Hepatocyte (in vitro differentiated cells): ENCODE measurements around the gene CBARP. TPM values are rescaled to one million over a fixed set of nuclear protein-coding genes. Genes with fewer than 3 reads are reported as not detected.
A peak's percentile ranks its signal among the peaks of the same experiment; 100 is the strongest.

ENCODE experiments used
- DNase-seq: peaks from one replicate; pipeline ENCODE4 v3.0.0-alpha.2; 2016; ENCODE audit warnings: low spot score
- H2AFZ ChIP-seq: fragments of 200-600 bp; sonication (generic); 2 replicates; pipeline ENCODE4 v1.6.0; 2016; ENCODE audit warnings: antibody characterized with exemption, mild to moderate bottlenecking
- H3K27ac ChIP-seq: fragments of 200-600 bp; sonication (generic); 2 replicates; pipeline ENCODE4 v1.5.1; 2016; ENCODE audit warnings: mild to moderate bottlenecking
- H3K27me3 ChIP-seq: fragments of 200-600 bp; sonication (generic); 2 replicates; pipeline ENCODE4 v1.6.1; 2016
- H3K36me3 ChIP-seq: fragments of 200-600 bp; sonication (generic); replicated peaks from 2 replicates; pipeline ENCODE4 v1.5.1; 2016; ENCODE audit warnings: low read depth; ENCODE audit not compliant: insufficient read depth
- H3K4me1 ChIP-seq: fragments of 200-600 bp; sonication (generic); 2 replicates; pipeline ENCODE4 v1.5.1; 2016; ENCODE audit warnings: mild to moderate bottlenecking, moderate library complexity; ENCODE audit not compliant: insufficient read depth
- H3K4me2 ChIP-seq: fragments of 200-600 bp; sonication (generic); 2 replicates; pipeline ENCODE4 v1.6.0; 2016
- H3K4me3 ChIP-seq: fragments of 200-600 bp; sonication (generic); 2 replicates; pipeline ENCODE4 v1.5.1; 2016; ENCODE audit warnings: mild to moderate bottlenecking
- H3K79me2 ChIP-seq: fragments of 200-600 bp; sonication (generic); 2 replicates; pipeline ENCODE4 v1.6.0; 2017; ENCODE audit warnings: mild to moderate bottlenecking
- H3K9me2 ChIP-seq: fragments of 200-600 bp; sonication (generic); replicated peaks from 2 replicates; pipeline ENCODE4 v1.6.0; 2017; ENCODE audit warnings: mild to moderate bottlenecking; ENCODE audit not compliant: insufficient read depth
- H3K9me3 ChIP-seq: fragments of 200-600 bp; sonication (generic); 2 replicates; pipeline ENCODE4 v1.5.1; 2016; ENCODE audit warnings: low read depth, mild to moderate bottlenecking
- H4K20me1 ChIP-seq: fragments of 200-600 bp; sonication (generic); 2 replicates; pipeline ENCODE4 v1.6.0; 2016; ENCODE audit warnings: mild to moderate bottlenecking; ENCODE audit not compliant: insufficient read depth, poor library complexity, severe bottlenecking
- EZH2 ChIP-seq: fragments of 200-600 bp; sonication (generic); IDR thresholded peaks from 2 replicates; pipeline ENCODE4 v1.6.1; 2016; ENCODE audit warnings: antibody characterized with exemption, mild to moderate bottlenecking, borderline replicate concordance
- EZH2phosphoT487 ChIP-seq: fragments of 200-600 bp; sonication (generic); IDR thresholded peaks from one replicate; pipeline ENCODE4 v1.6.1; 2018; ENCODE audit warnings: antibody characterized with exemption, mild to moderate bottlenecking, low read depth, moderate library complexity; ENCODE audit not compliant: unreplicated experiment, severe bottlenecking
- WGBS: methylation state at CpG from one replicate; pipeline ENCODE4 v1.1.6; 2016; ENCODE audit warnings: low lambda C conversion rate; ENCODE audit errors: missing lambda C conversion rate; 5-methylcytosine and 5-hydroxymethylcytosine counted together
- polyA plus RNA-seq: library from polyadenylated mRNA; unstranded; fragments of >200 nt; fragmentation: Nextera tagmentation; extraction: Ambion mirVana; gene quantifications from 2 replicates; pipeline ENCODE4 v1.2.1, GENCODE V29; 2016
- total RNA-seq: library from RNA; depleted of rRNA; stranded (reverse); fragments of >200 nt; gene quantifications from 2 replicates; pipeline ENCODE4 v1.2.3, GENCODE V29; 2014
- TF ChIP-seq, protein P1 (sequence below): fragments of 200-600 bp; sonication (generic); IDR thresholded peaks from 2 replicates; pipeline ENCODE4 v1.5.1; 2016; ENCODE audit warnings: antibody characterized with exemption, mild to moderate bottlenecking; ENCODE audit not compliant: poor library complexity

CBARP gene
- total and polyA plus RNA-seq, 2 experiments from 2014 or later, result 4.2 to 7.1 TPM

DNA sequence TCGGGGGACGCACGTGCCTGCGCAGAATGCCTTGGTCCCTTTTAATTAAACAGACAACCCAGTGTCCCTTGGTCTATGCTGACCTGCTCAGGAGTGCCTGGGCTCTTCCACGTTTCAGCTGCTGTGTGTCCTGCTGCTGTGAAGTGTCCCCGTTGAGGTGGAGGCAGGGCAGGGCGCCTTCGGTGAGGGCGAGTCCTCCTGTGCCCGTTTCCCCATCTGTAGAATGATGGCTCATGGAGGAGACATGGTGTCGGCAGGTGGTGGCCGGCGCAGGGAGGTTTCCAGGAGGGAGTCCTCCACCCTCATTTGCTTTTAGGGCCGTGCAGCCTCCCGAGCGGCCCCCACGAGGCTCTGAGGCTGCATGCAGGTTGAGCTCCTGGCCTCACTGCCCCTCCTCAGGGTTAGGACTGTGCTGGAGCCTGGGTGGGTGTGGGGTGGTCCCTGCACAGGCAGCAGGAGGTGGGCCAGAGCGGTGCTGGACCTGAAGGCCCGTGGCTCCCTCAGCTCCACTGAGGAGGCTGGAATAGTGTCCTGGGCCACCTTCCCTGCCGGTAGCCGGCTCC lies 23.4 kb downstream of the CBARP start:
- Histone ChIP-seq H3K4me3 (no peak overlapping the region), H3K9me3 (no peaks in the 10 kb centered on the region), H3K4me1 (peaks cover 14% of the 10 kb centered on the region), H3K79me2 (peaks cover 99% of the 10 kb centered on the region), H4K20me1 (peaks cover 65% of the 10 kb centered on the region), H3K36me3 (no peaks in the 10 kb centered on the region), H3K27me3 (no peaks in the 10 kb centered on the region), H3K4me2 (no peak overlapping the region), H3K9me2 (no peaks in the 10 kb centered on the region), H3K27ac (peak overlapping the region; percentile 89), H2AFZ (no peak overlapping the region)
- WGBS, result 91% methylated on average over 19 of the region's 21 CpGs
- TF ChIP-seq EZH2 (no peak), EZH2phosphoT487 (no peak)
- TF ChIP-seq, protein P1, sequence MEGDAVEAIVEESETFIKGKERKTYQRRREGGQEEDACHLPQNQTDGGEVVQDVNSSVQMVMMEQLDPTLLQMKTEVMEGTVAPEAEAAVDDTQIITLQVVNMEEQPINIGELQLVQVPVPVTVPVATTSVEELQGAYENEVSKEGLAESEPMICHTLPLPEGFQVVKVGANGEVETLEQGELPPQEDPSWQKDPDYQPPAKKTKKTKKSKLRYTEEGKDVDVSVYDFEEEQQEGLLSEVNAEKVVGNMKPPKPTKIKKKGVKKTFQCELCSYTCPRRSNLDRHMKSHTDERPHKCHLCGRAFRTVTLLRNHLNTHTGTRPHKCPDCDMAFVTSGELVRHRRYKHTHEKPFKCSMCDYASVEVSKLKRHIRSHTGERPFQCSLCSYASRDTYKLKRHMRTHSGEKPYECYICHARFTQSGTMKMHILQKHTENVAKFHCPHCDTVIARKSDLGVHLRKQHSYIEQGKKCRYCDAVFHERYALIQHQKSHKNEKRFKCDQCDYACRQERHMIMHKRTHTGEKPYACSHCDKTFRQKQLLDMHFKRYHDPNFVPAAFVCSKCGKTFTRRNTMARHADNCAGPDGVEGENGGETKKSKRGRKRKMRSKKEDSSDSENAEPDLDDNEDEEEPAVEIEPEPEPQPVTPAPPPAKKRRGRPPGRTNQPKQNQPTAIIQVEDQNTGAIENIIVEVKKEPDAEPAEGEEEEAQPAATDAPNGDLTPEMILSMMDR, result no peak
- DNase-seq, result no peak

DNA sequence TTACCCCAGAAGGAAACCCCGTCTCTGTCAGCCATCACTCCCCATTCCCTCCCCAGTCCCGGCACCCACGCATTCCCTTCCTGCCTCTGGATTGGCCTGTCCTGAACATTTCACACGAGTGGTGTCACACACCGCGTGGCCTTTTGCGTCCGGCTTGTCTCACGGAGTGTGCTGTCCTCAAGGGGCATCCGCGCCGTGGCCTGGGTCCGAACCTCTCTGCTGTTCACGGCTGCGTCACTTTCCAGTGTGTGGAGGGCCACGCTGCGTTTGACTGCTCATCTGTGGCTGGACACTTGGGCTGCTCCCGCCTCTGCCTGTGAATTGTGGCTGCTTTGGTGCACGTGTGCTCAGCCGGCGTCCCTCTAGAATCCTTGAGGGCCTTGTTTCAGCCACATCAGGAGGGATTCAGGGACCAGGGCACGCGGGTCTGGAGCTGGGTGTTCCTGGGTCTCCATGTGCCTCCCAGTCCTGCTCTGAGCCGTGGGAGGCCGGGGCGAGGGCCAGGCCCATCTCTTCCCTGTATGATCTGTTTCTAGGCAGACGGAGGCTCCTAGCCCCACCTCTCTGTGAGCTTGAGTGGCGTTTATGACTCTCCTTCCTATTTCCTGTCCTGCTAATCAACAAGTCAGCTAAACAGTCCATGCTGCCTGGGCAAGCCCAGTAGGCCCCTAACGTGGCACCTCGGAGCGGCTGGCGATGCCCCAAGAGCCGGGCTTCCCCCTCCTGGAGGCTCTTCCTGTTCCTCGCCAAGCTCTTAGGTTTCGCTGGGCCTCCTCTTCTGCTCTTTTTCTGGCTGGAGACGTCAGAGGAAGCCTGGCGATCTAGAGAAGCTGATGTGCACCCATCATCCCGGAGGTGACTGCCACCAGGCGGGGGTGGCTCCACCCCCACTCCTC lies 24.2 kb downstream of the CBARP start:
- TF ChIP-seq, protein P1, result no peak
- TF ChIP-seq EZH2, result no peak
- no peak for TF ChIP-seq EZH2phosphoT487

DNA sequence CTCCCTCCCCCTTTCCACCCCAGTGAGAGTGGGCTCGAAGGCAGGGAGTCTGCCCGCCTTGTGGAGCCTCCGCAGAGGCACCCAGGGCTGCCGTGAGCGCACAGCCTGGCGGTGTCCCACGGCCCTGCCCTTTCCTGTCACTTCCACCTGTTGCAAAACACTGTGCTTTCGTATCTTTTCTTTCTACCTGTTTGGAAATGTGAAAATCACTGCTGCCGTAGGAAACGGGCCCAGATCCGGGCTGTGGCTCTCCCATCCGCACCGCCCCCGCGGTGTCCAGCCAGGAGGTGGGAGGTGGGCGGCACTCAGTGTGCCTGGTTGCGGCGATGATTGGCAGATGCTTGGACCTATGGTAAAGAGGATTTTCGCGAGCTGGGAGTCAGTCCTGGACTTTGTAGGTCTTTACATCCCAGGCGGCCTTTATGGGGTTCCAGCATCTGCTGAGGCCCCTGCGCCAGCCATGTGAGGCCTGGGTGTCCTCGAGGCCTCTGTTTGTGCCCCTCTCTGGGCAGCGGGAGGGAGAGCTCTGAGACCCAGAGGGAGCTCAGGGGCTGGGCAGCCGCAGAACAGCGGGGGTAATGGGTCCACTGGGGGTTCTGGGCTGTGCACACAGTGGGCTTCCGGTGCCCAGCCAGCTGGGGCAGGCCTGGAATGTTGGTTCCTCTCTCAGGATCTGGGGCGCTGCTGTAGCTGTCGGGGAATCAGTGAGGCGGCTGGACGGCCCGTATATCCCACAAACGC lies 26.1 kb downstream of the CBARP start:
- Histone ChIP-seq H3K4me2 (no peak overlapping the region), H3K4me1 (peaks cover 27% of the 10 kb centered on the region), H3K27me3 (no peaks in the 10 kb centered on the region), H4K20me1 (peaks cover 77% of the 10 kb centered on the region), H3K9me2 (no peaks in the 10 kb centered on the region), H3K4me3 (no peak overlapping the region), H3K9me3 (no peaks in the 10 kb centered on the region), H3K79me2 (peaks cover 97% of the 10 kb centered on the region), H3K27ac (no peak overlapping the region), H3K36me3 (no peaks in the 10 kb centered on the region), H2AFZ (no peak overlapping the region)
- no peak for DNase-seq
- TF ChIP-seq EZH2, result no peak
- TF ChIP-seq, protein P1, result no peak
- TF ChIP-seq EZH2phosphoT487, result no peak
- WGBS, result 92% methylated on average over 33 of the region's 33 CpGs

More for the DNA sequence above, 24.2 kb downstream of the CBARP start:
- peaks cover 22% of the 10 kb centered on the region for H3K4me1 ChIP-seq
- peaks cover 99% of the 10 kb centered on the region for H3K79me2 ChIP-seq
- no peak overlapping the region for H2AFZ ChIP-seq
- H3K36me3 ChIP-seq, result no peaks in the 10 kb centered on the region
- H3K4me3 ChIP-seq, result no peak overlapping the region
- 78% methylated on average over 39 of the region's 39 CpGs for WGBS
- peaks cover 73% of the 10 kb centered on the region for H4K20me1 ChIP-seq
- no peaks in the 10 kb centered on the region for H3K9me3 ChIP-seq
- peak overlapping the region; percentile 89 for H3K27ac ChIP-seq
- H3K9me2 ChIP-seq, result no peaks in the 10 kb centered on the region
- DNase-seq, result peak; percentile 77
- peak overlapping the region; percentile 49 for H3K4me2 ChIP-seq
- no peaks in the 10 kb centered on the region for H3K27me3 ChIP-seq
